Activated naive CD8-positive, alpha-beta T cell treated with anti-CD3 and anti-CD28 coated beads for 36 hours (primary cell): Measurements from ENCODE around the gene PLVAP. TPM values are rescaled to one million over a fixed set of nuclear protein-coding genes. Genes with fewer than 3 reads are reported as not detected.
A peak's percentile ranks its signal among the peaks of the same experiment; 100 is the strongest.

ENCODE experiments used
- DNase-seq: peaks from one replicate; pipeline ENCODE4 v3.0.0; 2021
- H3K27ac Mint-ChIP-seq: one replicate; pipeline ENCODE4 v1.8.0; 2022; ENCODE audit warnings: mild to moderate bottlenecking, moderate library complexity, mixed read lengths
- H3K27me3 Mint-ChIP-seq: one replicate; pipeline ENCODE4 v1.8.0; 2022; ENCODE audit warnings: mild to moderate bottlenecking, mixed read lengths
- H3K36me3 Mint-ChIP-seq: one replicate; pipeline ENCODE4 v1.8.0; 2021; ENCODE audit warnings: mild to moderate bottlenecking, mixed read lengths
- H3K4me1 Mint-ChIP-seq: one replicate; pipeline ENCODE4 v1.8.0; 2021; ENCODE audit warnings: mixed read lengths
- H3K4me3 Mint-ChIP-seq: one replicate; pipeline ENCODE4 v1.8.0; 2022; ENCODE audit warnings: mild to moderate bottlenecking, moderate library complexity, mixed read lengths
- H3K9me3 Mint-ChIP-seq: one replicate; pipeline ENCODE4 v1.8.0; 2022; ENCODE audit warnings: mixed read lengths
- total RNA-seq, 2 experiments: library from RNA; stranded (reverse); gene quantifications; one replicate each; pipeline ENCODE4 v1.2.3, GENCODE V29; 2021

The PLVAP gene
- total RNA-seq, 2 experiments from 2014 or later, result not detected

DNA sequence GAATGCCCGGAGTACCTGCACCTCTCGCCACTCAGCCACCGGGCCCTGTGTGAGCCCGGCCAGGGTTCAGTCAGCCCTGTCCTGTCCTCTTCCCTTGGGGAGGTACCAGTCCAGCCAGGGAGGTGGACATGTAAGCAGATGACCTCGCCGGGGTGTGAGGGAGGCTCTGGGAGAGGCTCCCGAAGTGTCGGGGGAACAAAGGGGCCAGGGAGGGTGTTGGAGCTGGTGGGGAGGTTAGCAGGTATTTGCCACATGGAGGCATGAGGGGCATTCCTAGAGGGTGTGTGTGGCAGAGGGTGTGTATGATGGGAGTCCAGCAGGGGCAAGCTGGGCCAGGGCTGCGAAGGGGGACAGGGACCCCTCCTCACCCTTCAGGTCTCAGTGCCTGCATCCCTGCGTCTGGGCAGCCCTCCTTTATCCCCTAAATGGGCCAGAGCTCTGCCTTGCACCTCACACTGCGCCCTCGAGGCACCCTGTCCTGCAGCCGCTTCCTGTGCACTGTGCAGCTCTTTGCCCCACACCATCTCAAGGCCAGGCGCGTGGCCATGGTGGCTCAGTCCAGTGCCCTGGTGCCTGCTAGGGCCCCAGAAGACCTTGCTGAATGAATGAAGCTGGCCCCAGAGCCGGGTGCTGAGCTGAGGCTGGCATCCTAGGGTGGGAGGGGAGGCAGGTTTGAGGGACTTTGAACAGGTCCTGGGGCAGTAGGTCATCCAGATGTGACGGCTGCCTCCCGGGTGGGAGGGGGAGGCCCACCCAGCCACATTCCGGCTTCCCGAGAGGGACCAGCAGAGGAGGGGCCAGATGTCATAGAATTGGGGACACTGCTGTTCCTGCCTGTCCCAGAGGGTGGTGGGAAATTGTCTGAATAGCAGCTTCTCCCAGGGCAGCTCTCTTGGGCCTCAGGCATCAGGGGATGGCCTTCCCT is 64.7 kb downstream of the PLVAP start:
- H3K4me3 Mint-ChIP-seq, result no peak overlapping the region
- no peak overlapping the region for H3K27ac Mint-ChIP-seq
- H3K9me3 Mint-ChIP-seq, result no peaks in the 10 kb centered on the region
- peaks cover 23% of the 10 kb centered on the region for H3K4me1 Mint-ChIP-seq
- DNase-seq, result no peak
- no peaks in the 10 kb centered on the region for H3K27me3 Mint-ChIP-seq
- H3K36me3 Mint-ChIP-seq, result peaks cover 18% of the 10 kb centered on the region

DNA sequence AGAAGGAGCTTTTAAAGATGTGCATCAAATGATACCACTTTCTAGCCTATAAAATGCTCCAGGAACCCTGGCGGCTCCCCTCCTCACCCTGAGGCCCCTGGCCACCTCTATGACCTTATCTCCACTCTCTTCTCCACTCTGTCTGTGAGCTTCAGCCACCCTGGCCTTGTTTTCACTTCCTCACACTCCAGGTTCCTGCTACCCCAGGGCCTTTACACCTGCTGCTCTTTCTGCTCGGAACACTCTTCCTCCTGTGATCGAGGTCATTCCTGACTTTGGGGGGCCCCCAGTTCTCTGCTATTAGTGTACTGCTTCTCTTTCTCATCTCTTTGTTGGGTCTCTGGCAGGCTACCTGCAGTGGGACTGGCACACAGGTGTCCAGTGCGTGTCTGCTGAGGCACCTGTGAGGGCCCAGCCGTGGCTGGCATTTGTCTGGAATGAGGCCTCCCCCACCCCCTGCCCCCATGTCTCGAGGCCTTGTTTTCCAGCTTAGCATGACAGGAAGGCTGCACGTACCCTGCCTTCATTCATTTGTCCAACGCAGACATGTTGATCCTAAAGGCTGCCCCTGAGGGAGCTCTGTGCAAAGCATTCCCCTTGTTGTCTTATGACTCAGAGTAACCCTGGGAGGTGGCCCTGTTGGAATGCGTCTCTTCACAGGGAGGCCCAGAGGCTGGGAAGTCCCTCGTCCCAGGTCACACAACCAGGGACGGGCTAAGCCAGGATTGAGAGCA is 65.5 kb downstream of the PLVAP start:
- Mint-ChIP-seq H3K27me3 (no peaks in the 10 kb centered on the region), H3K4me1 (peaks cover 29% of the 10 kb centered on the region), H3K27ac (peak overlapping the region; percentile 2), H3K9me3 (no peaks in the 10 kb centered on the region), H3K36me3 (peaks cover 24% of the 10 kb centered on the region), H3K4me3 (peak overlapping the region; percentile 11)
- no peak for DNase-seq

DNA sequence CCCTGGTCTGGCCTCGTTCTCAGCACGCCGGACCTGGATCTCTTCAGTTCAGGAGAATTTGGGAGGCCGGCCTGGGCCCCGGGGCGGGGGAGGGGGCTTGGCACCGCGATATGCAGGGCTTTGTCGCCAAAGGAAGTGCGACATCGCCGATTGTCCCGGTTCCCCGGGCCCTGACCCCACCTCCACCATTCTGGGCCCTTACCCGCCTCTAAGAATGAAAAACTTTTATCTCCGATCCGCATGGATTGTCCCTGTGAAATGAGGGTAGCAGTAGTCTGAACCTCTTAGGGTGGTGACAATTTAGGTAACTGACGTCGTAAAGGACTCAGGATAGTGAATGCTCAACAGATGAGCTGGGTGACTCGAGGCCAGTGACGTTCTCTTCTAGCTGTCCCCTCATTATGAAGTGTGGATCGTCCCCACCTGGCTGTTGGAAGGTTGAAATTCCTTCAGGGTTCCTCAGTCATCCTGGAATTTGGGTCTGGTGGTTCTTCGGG is 67.1 kb downstream of the PLVAP start:
- Mint-ChIP-seq H3K4me1 (peaks cover 32% of the 10 kb centered on the region), H3K4me3 (peak overlapping the region; percentile 98), H3K36me3 (peaks cover 19% of the 10 kb centered on the region), H3K27ac (peak overlapping the region; percentile 94), H3K27me3 (no peaks in the 10 kb centered on the region), H3K9me3 (no peaks in the 10 kb centered on the region)
- DNase-seq, result peak; percentile 36

DNA sequence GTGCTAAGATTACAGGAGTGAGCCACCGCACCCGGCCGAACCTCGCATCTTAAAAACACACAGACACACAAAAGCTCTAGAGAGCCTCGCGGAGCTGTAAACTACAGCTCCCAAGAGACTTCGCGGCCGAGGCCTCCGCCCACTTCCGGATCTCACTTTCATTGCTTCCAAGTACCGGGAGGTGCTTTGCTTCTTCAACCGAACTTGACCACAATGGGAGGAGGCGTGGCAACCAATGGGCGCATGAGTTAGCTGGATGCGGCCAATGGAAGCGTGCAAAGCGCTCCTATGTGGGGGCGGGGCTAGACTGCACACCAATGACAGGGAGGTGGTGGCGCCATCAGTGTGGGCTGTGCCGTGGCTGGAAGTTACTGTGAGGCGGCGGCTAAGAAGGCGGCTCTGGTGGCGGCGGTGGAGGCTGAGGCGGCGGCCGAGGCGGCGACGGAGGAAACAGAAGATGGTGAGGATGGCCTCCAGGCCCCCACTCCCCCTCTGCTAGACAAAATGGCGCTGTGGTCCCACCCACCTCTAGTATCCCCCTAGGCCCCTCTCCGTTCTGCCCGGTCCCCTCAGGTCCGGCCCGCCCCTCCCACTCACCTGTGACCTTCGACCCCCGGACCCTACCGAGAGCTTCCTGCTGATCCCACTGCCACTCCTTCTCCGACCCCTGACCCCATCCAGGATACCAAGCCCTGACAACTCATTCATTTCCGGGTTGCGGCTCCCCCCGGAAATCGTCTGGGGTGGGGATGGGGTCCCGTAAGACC is 67.8 kb downstream of the PLVAP start, which contains the start of gene DDA1:
Gene DDA1 (plus strand): TSS at position 366 of the 767 bp plus-strand sequence. CDS start 92 bp downstream, at position 458.
- peaks cover 19% of the 10 kb centered on the region for H3K36me3 Mint-ChIP-seq
- H3K4me1 Mint-ChIP-seq, result peaks cover 35% of the 10 kb centered on the region
- peak within 1 kb of the TSS; percentile 98 for H3K4me3 Mint-ChIP-seq
- peak within 1 kb of the TSS; percentile 94 for H3K27ac Mint-ChIP-seq
- peak; percentile 98 for DNase-seq
- H3K9me3 Mint-ChIP-seq, result no peaks in the 10 kb centered on the region
- no peaks in the 10 kb centered on the region for H3K27me3 Mint-ChIP-seq

DNA sequence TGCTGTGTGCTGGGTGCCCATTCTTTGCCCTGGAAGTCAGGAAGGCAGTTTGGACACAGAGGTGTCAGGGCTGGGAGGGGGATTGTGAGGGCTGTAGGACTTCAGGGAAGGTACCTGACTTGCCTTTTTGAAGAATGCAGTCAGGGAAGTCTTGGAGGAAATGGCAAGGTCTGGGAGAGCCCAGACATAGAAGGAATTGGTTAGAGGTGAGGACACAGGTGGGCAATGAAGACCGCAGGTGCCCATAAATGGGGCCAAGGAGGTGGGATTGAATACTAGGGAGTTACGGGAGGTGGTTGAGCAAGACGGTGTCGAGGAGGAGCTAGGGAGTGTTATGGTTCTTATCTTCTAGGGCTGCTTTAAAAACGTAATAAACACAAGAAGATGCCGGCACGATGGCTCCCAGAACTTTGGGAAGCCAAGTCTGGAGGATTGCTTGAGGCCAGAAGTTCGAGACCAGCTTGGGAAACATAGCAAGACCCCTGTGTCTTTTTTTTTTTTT is 69.2 kb downstream of the PLVAP start:
- Mint-ChIP-seq H3K4me1 (peaks cover 39% of the 10 kb centered on the region), H3K36me3 (peaks cover 19% of the 10 kb centered on the region), H3K4me3 (peak overlapping the region; percentile 91), H3K9me3 (no peaks in the 10 kb centered on the region), H3K27ac (peak overlapping the region; percentile 40), H3K27me3 (no peaks in the 10 kb centered on the region)
- DNase-seq, result no peak

DNA sequence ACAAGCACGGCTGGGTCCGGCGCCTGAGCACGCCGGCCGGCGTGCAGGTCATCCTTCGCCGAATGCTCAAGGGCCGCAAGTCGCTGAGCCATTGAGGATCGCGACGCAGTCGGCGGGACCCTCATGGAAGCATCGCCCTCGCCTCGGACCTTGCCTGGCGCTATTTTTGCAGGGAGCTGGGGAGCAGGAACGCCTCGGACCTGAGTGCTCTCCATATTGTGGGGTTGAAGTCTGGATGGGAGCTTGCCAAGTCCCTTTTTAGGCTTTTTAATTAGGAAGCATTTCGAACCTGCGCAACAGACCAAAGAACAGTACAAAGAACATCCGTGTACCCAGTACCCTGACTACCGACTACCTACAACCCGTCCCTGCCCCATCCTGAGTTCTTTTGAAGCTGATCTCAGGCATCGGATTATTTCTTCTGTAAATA is 70.8 kb downstream of the PLVAP start:
- H3K27me3 Mint-ChIP-seq, result no peaks in the 10 kb centered on the region
- H3K36me3 Mint-ChIP-seq, result peaks cover 18% of the 10 kb centered on the region
- peak overlapping the region; percentile 91 for H3K4me3 Mint-ChIP-seq
- peak overlapping the region; percentile 91 for H3K27ac Mint-ChIP-seq
- no peak for DNase-seq
- H3K4me1 Mint-ChIP-seq, result peaks cover 42% of the 10 kb centered on the region
- H3K9me3 Mint-ChIP-seq, result no peaks in the 10 kb centered on the region

DNA sequence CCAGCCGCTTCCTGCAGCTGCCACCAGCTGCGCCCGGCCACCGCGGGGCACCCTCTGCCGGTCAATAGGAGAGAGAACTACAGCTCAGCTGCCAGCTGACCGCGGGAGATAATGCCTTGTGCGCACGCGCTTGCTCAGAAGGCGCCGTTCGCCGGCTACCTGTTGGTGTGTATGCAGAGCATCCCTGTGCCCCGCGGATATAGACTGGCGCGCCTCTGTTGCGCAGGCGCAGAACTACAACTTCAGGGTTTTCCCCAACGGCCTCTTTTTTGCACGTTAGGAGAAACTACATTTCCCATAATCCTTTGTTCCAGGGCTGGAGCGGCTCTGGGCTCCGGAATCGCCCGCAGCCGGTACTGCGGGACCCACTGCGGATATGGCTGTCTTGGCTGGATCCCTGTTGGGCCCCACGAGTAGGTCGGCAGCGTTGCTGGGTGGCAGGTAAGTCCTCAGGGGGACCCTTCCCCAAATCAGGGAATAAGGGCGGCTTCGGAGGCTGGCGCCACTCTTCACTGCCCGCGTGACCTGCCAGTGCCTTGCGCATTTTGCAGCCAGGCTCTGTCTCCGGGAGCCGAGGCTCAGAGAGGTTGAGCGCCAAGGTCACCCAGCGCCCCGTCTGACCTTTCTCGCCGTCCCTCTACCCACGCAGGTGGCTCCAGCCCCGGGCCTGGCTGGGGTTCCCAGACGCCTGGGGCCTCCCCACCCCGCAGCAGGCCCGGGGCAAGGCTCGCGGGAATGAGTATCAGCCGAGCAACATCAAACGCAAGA is 71.4 kb downstream of the PLVAP start, which contains the start of gene MRPL34:
Gene MRPL34 (plus strand): TSS at position 356 of the 768 bp plus-strand sequence. CDS start 21 bp downstream, at position 377.
- H3K27ac Mint-ChIP-seq, result peak within 1 kb of the TSS; percentile 91
- DNase-seq, result peak; percentile 95
- peaks cover 39% of the 10 kb centered on the region for H3K4me1 Mint-ChIP-seq
- H3K9me3 Mint-ChIP-seq, result no peaks in the 10 kb centered on the region
- H3K27me3 Mint-ChIP-seq, result no peaks in the 10 kb centered on the region
- H3K4me3 Mint-ChIP-seq, result peak within 1 kb of the TSS; percentile 91
- peaks cover 16% of the 10 kb centered on the region for H3K36me3 Mint-ChIP-seq

DNA sequence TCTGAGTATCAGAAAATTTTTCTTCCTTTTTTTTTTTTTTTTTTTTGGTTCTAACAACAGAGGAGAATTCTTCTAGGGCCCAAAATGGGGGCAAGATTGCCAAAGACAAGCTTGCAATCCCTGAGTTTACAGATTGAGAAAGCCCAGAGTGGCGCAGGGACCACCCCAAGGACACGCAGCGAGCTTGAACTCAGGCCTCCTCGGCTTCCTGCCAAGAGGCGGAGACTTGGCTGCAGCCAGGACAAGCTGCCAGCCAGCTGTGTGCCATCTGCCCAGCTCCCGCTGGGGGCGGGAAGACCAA is 72.0 kb downstream of the PLVAP start:
- peak overlapping the region; percentile 91 for H3K4me3 Mint-ChIP-seq
- peaks cover 34% of the 10 kb centered on the region for H3K4me1 Mint-ChIP-seq
- peaks cover 15% of the 10 kb centered on the region for H3K36me3 Mint-ChIP-seq
- no peak for DNase-seq
- no peaks in the 10 kb centered on the region for H3K27me3 Mint-ChIP-seq
- H3K27ac Mint-ChIP-seq, result peak overlapping the region; percentile 91
- no peaks in the 10 kb centered on the region for H3K9me3 Mint-ChIP-seq

DNA sequence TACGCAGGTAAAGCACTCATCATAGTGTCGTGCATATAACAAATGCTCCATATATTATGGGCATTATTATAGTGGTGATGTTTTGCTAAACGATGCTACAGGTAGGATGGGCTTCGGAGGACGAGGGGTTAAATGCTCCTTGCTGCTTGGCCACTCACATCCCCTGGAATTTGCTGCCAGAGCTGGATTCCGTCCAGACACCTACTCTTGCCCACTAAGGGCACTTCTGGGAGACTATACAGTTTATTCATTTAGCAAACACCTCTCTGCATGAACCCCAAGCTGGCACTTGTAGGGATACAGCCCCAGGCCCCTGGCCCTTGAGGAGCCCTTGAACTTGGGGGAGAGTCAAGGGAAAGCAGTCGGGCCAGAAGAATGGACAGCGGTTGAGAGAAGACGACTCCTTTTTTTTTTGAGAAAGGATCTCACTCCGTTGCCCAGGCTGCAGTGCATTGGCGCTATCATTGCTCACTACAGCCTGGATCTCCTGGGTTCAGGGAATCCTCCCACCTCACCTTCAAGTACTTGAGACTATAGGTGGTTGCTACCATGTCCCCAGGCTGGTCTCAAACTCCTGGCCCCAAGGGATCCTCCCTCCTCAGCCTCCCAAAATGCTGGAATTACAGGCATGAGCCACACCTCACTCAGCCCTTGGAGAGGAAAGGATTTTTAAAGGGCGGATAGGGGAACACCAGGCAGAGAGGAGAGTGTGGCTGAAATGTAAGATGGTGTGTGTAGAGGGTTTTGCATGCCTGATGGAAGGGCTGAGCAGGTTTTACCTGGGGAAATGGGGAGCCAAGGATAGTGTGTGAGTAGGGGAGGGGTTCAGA is 72.5 kb downstream of the PLVAP start:
- peak overlapping the region; percentile 91 for H3K27ac Mint-ChIP-seq
- no peaks in the 10 kb centered on the region for H3K9me3 Mint-ChIP-seq
- H3K4me3 Mint-ChIP-seq, result peak overlapping the region; percentile 91
- H3K27me3 Mint-ChIP-seq, result no peaks in the 10 kb centered on the region
- DNase-seq, result no peak
- peaks cover 15% of the 10 kb centered on the region for H3K36me3 Mint-ChIP-seq
- peaks cover 33% of the 10 kb centered on the region for H3K4me1 Mint-ChIP-seq

DNA sequence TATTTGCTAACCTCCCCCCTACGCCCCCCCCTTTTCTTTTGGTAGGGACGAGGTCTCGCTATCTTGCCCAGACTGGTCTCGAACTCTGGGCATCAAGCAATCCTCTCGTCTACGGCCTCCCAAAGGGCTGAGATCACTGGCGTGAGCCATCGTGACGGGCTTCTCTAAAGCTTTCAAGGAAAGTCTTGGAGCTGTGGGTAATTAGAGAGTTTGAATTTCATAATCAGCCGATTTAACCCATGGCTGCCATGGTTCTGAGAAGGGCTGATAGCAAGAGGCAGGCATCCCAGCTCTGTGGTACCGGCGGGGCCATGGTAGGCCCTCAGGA is 73.2 kb downstream of the PLVAP start:
- Mint-ChIP-seq H3K36me3 (peaks cover 13% of the 10 kb centered on the region), H3K9me3 (no peaks in the 10 kb centered on the region), H3K4me3 (peak overlapping the region; percentile 66), H3K4me1 (peaks cover 30% of the 10 kb centered on the region), H3K27me3 (no peaks in the 10 kb centered on the region), H3K27ac (peak overlapping the region; percentile 8)
- DNase-seq, result no peak

DNA sequence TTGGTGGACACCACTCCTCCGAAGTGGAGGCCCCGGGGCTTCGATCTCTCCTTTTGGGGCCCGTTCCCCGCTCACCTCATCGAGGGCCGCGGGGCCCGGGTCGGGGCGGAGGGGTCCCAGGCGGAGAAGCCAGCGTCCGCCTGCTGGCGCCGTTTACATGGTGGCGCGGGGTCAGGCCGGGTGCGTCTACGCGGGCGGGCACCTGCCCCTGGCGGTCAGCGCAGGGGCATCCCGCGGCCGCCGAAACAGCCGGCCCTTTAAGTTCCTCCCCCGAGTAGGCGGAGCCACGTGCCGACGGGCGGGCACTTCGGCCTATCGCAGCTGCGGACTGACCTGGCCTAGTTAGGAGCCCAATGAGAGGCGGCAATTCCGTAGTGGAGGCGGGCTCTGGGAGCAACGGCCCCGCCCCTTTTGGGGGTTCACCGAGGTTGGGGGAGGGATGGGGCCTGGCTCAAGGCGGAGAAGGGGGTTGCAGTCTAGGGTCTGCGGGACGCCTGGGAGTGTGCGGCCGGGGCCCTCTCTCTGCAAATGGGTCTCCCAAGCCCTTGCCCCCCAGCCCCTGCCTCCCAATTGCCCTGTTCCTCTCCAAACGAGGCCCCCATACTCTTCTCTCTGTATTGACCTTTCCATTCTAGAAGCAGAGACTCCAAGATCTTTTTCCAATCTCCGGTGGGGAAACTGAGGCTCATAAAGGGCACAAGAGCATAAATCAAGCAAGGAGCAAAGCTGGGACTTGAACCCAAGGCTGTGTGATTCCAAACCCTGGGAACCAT is 73.8 kb downstream of the PLVAP start, which contains the start of gene ABHD8:
Gene ABHD8 (minus strand): TSS at position 259 of the 773 bp plus-strand sequence. CDS start 1,809 bp downstream, outside the sequence.
- Mint-ChIP-seq H3K36me3 (peaks cover 13% of the 10 kb centered on the region), H3K27ac (peak within 1 kb of the TSS; percentile 8)
- peak; percentile 93 for DNase-seq

DNA sequence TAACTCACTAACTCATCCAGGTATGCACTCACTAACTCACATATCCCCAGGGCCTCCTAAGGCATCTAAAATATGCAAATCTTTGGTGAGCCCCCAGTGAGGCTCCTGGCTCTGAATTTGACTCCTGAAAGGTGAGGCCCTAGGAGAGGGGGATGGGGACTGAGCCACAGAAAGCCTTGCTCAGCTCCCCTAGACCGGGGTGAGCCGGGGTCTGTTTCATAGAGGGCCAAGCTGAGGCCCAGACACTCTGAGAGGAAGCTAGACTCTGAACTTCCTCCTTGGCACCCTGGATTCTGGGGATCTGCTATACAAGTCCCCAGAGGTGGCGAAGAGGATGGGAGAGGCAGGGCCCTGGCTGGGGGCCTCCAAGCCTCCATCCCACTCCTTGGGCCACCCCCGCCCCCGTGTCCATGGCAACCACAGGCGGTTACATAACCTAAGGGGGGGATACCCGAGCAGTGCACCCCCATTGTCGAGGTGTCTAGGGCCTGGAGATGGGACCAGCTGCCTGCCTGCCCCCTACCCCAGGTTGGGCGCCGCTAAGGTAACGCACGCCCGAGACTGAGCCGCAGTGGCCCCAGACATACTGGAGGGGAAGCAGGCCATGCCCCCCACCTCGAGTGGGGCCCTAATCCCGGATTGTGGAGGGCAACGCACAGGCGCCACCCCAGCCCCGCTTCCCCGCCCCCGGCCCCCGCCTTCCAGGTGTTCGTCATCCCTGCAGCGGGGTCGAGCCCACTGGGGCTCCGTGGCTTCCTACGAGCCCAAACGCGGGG is 74.6 kb downstream of the PLVAP start:
- Mint-ChIP-seq H3K27ac (no peak overlapping the region), H3K9me3 (no peaks in the 10 kb centered on the region), H3K36me3 (peaks cover 10% of the 10 kb centered on the region), H3K27me3 (no peaks in the 10 kb centered on the region), H3K4me1 (peaks cover 25% of the 10 kb centered on the region), H3K4me3 (peak overlapping the region; percentile 66)
- DNase-seq, result peak; percentile 21

More for the DNA sequence above, 73.8 kb downstream of the PLVAP start, which contains the start of gene ABHD8:
- Mint-ChIP-seq H3K9me3 (no peaks in the 10 kb centered on the region), H3K4me3 (peak within 1 kb of the TSS; percentile 66), H3K4me1 (peaks cover 30% of the 10 kb centered on the region), H3K27me3 (no peaks in the 10 kb centered on the region)
